Stimulated activated CD8-positive, alpha-beta memory T cell treated with anti-CD3 and anti-CD28 coated beads, Interleukin-12 subunit alpha, Interleukin-12 subunit beta, amount 100 ng/mL, for 1 hour (primary cell): ENCODE data around the gene TRIP6.
"Not testable (repeated sequence)": the region's sequence is repeated elsewhere in the genome, so short reads cannot be mapped to it uniquely, and the experiment has no call there.

Source experiments
- DNase-seq: peaks from one replicate; pipeline ENCODE4 v3.0.0-alpha.2; 2020; ENCODE audit warnings: low read depth

Gene TRIP6

DNA sequence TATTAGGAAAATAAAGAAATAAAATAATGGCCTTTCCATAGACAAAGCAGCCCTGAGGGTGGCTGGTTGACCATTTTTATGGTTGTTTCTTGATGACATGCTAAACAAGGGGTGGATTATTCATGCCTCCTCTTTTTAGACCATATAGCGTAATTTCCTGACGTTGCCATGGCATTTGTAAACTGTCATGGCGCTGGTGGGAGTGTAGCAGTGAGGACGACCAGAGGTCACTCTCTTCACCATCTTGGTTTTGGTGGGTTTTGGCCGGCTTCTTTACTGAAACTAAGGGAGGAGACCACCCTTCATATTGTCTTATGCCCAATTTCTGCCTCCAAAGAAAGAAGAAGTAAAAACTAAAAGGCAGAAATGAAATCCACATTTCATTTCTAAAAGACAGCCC, 52.1 kb downstream of the TRIP6 start:
- DNase-seq = not testable (repeated sequence)

DNA sequence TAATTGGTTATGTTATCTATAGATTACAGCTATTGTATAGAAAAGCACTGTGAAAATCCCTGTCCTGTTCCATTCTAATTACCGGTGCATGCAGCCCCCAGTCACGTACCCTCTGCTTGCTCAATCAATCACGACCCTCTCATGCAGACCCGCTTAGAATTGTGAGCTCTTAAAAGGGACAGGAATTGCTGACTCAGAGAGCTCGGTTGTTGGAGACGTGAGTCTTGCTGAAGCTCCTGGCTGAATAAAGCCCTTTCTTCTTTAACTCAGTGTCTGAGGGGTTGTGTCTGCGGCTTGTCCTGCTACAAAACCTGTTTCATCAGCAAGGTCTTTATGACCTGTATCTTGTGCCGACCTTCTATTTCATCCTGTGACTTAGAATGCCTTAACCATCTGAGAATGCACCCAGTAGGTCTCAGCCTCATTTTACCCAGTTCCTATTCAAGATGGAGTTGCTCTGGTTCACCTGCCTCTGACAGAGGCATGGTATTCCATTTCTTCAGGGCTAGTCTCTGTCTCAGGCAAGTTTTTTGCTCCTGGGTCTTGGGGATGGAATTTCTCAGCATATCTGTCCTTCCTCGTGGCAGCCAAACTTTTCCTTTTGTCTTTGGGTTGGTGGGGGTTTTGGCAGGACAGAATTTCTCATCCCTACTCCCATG, 52.7 kb downstream of the TRIP6 start:
- DNase-seq = not testable (repeated sequence)

DNA sequence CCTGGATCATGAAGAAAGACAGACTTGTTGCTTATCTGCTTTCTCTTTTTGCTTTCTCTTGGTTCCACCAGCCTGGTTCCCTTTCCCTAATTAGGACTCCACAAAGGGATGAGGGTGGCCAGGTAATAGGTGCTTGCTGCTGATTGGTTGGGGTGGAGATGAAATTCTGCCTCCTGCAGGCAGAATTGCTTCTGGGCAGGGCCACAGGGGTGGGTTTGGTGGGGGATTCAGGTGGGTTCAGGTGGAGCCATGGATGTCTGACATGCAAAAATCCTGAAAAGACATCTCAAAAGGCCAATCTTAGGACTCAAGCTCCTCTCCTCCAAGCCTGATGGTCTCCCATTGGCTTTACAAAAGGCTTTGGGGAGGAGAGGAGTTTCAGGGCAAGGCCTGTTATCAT, 53.9 kb downstream of the TRIP6 start:
- DNase-seq = no peak
